ENCODE measurements around the gene DNER. TPM values are rescaled to one million over a fixed set of nuclear protein-coding genes. Genes with fewer than 3 reads are reported as not detected.

DNER gene
- total RNA-seq, 1 experiment from 2014 or later, result 2.9 TPM

- TF ChIP-seq POLR2AphosphoS5 (IDR thresholded peaks at IDR 0.05; ENCODE audit: low read depth, low read length), result no peak
- TF ChIP-seq SIN3A (IDR thresholded peaks at IDR 0.05; ENCODE audit: low read depth), result no peak
Measured at GRCh38 chr2:229586012-229586411, 128.3 kb downstream of the DNER start (continued).

DNA sequence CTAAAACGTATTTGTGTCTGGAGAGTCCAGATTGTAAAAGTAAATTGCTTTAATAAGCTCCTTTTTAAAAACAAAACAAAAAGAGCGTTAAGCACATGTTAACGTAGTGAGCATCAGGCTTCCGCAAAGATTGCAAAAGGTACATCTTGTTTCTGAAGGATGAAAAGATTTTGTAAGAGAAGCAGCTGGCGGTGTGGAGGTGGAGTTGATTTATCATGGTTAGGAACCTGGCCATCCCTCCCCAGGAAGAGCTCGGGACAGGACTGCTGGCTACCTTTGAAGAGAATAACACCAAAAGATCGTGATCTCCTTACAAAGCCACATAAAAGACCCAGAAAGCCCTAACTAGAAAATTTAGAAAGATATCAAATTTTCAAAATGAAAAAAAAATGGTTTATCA, 132.2 kb downstream of the DNER start:
- Histone ChIP-seq H2AFZ (ENCODE audit: low read depth, low read length, poor library complexity, severe bottlenecking) (no peak overlapping the region), H3K9ac (ENCODE audit: low read length) (no peak overlapping the region), H3K9me3 (ENCODE audit: control insufficient read depth in 1 of 2, insufficient read depth in 1 of 2, low read depth in 1 of 2, low read length in 2 of 2) (no peaks in the 10 kb centered on the region), H4K20me1 (ENCODE audit: insufficient read depth) (no peaks in the 10 kb centered on the region), H3K4me1 (ENCODE audit: control insufficient read depth in 1 of 2, insufficient read depth in 2 of 2, low read length in 2 of 2) (peaks cover 4 to 15% of the 10 kb centered on the region in 2 experiments; a peak in 3 of 4 replicates), H3K79me2 (ENCODE audit: insufficient read depth, low read length) (no peaks in the 10 kb centered on the region), H3K27me3 (ENCODE audit: insufficient read depth, low read length) (0 out of 2 replicates have a peak, but pooled peaks cover 3% of the 10 kb centered on the region), H3K9me2 (ENCODE audit: insufficient read depth) (no peaks in the 10 kb centered on the region), H3K4me2 (ENCODE audit: low read length) (no peak overlapping the region), H3K27ac (ENCODE audit: low read depth, low read length) (no peak overlapping the region), H3K36me3 (ENCODE audit: control insufficient read depth in 1 of 2, insufficient read depth in 2 of 2, low read length in 2 of 2) (no peaks in the 10 kb centered on the region), H3K4me3 (replicated peaks in 1 of 2; ENCODE audit: low read depth in 1 of 2, low read length in 2 of 2) (no peak overlapping the region)
- no peak for TF ChIP-seq YY1 (IDR thresholded peaks at IDR 0.05; ENCODE audit: extremely low read depth, insufficient replicate concordance, low read depth, low read length)
- TF ChIP-seq, protein P1, sequence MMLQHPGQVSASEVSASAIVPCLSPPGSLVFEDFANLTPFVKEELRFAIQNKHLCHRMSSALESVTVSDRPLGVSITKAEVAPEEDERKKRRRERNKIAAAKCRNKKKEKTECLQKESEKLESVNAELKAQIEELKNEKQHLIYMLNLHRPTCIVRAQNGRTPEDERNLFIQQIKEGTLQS (IDR thresholded peaks at IDR 0.05), result no peak
- TF ChIP-seq RAD21 (IDR thresholded peaks at IDR 0.05; ENCODE audit: low read depth), result no peak
- TF ChIP-seq TCF7L2 (IDR thresholded peaks at IDR 0.05; ENCODE audit: borderline replicate concordance, extremely low read depth, insufficient read depth, insufficient read length), result no peak
- no peak for TF ChIP-seq SIN3A (IDR thresholded peaks at IDR 0.05; ENCODE audit: low read depth)
- TF ChIP-seq, protein P2, sequence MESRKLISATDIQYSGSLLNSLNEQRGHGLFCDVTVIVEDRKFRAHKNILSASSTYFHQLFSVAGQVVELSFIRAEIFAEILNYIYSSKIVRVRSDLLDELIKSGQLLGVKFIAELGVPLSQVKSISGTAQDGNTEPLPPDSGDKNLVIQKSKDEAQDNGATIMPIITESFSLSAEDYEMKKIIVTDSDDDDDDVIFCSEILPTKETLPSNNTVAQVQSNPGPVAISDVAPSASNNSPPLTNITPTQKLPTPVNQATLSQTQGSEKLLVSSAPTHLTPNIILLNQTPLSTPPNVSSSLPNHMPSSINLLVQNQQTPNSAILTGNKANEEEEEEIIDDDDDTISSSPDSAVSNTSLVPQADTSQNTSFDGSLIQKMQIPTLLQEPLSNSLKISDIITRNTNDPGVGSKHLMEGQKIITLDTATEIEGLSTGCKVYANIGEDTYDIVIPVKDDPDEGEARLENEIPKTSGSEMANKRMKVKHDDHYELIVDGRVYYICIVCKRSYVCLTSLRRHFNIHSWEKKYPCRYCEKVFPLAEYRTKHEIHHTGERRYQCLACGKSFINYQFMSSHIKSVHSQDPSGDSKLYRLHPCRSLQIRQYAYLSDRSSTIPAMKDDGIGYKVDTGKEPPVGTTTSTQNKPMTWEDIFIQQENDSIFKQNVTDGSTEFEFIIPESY (IDR thresholded peaks at IDR 0.05; ENCODE audit: extremely low read depth, insufficient replicate concordance, low read length), result no peak
- TF ChIP-seq SRF (IDR thresholded peaks at IDR 0.05; ENCODE audit: low read depth), result no peak
- no peak for TF ChIP-seq ZNF274 (IDR thresholded peaks at IDR 0.05; ENCODE audit: low read depth, low read length)
- TF ChIP-seq SP1 (IDR thresholded peaks at IDR 0.05; ENCODE audit: low read depth), result no peak
- TF ChIP-seq EGR1 (IDR thresholded peaks at IDR 0.05; ENCODE audit: low read depth), result no peak
- TF ChIP-seq CTCF (IDR thresholded peaks at IDR 0.05 in 2 of 3, conservative IDR thresholded peaks at IDR 0.05 in 1 of 3; ENCODE audit: borderline replicate concordance in 1 of 3, insufficient read depth in 1 of 3, low read depth in 2 of 3, low read length in 2 of 3), result no peak
- ChIA-PET CTCF (no interaction called here), POLR2A (no interaction called here), RAD21 (ENCODE audit: low non-redundant PET in 1 of 2, low total read pairs in 2 of 2, uncharacterized antibody in 2 of 2, unreplicated experiment in 2 of 2) (no interaction called here)
- ATAC-seq, result no peak
- intact Hi-C loops (cut with micrococcal nuclease), result no loop called here
- no peak for DNase-seq (ENCODE audit: low read depth, low spot score)
- no TSS peak for BruUV-seq (replicated peaks)

Data from HCT116 (cell line).